Prostate gland (tissue), 2 donors: ENCODE measurements around the gene ARID2.

Source experiments
- POLR2A ChIP-seq: fragments of 450-650 bp; IDR thresholded peaks from one replicate; pipeline ENCODE4 v1.6.1; 2016; ENCODE audit warnings: antibody characterized with exemption, mild to moderate bottlenecking
- TF ChIP-seq, protein P1 (sequence below), 4 experiments: fragments of 200-600 bp in 2 of 4; fragments of 450-650 bp in 2 of 4; sonication (generic) in 2 of 4; IDR thresholded peaks; 1 replicate in 3 of 4; 2 replicates in 1 of 4; pipeline ENCODE4 v1.5.1; 2016 to 2019; ENCODE audit warnings: antibody characterized with exemption in 4 of 4, mild to moderate bottlenecking in 2 of 4, moderate library complexity in 2 of 4

DNA sequence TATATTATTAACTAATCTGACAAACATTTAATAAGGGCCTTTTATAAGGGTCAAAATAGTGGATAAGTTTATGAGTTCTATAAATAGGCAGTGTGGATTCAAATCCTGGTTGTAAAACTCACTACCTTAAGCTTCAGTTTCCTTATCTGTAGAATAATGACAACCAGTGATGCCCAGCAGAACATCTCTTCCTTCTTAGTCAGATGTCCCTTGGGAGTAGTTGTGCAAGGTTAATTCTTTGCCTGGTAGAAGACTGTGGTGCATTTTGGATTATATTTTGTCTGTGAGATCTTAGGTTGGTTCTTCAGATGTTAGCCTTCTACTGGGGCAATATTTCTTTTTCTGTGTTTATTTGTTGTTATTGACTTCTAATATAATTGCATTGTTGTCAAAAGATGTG is 59.5 kb downstream of the ARID2 start:
- no peak for TF ChIP-seq POLR2A
- TF ChIP-seq, protein P1, sequence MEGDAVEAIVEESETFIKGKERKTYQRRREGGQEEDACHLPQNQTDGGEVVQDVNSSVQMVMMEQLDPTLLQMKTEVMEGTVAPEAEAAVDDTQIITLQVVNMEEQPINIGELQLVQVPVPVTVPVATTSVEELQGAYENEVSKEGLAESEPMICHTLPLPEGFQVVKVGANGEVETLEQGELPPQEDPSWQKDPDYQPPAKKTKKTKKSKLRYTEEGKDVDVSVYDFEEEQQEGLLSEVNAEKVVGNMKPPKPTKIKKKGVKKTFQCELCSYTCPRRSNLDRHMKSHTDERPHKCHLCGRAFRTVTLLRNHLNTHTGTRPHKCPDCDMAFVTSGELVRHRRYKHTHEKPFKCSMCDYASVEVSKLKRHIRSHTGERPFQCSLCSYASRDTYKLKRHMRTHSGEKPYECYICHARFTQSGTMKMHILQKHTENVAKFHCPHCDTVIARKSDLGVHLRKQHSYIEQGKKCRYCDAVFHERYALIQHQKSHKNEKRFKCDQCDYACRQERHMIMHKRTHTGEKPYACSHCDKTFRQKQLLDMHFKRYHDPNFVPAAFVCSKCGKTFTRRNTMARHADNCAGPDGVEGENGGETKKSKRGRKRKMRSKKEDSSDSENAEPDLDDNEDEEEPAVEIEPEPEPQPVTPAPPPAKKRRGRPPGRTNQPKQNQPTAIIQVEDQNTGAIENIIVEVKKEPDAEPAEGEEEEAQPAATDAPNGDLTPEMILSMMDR (IDR thresholded peaks at IDR 0.05), result no peak
